Measurements from ENCODE around the gene C10orf62. TPM values are rescaled to one million over a fixed set of nuclear protein-coding genes. Genes with fewer than 3 reads are reported as not detected.
A peak's percentile ranks its signal among the peaks of the same experiment; 100 is the strongest.

The C10orf62 gene
- total and polyA plus RNA-seq, 2 of the 13 experiments (the other 11 are each of a cell fraction or from before 2014, with no cell fraction given): 0.61 to 1.6 TPM

DNA sequence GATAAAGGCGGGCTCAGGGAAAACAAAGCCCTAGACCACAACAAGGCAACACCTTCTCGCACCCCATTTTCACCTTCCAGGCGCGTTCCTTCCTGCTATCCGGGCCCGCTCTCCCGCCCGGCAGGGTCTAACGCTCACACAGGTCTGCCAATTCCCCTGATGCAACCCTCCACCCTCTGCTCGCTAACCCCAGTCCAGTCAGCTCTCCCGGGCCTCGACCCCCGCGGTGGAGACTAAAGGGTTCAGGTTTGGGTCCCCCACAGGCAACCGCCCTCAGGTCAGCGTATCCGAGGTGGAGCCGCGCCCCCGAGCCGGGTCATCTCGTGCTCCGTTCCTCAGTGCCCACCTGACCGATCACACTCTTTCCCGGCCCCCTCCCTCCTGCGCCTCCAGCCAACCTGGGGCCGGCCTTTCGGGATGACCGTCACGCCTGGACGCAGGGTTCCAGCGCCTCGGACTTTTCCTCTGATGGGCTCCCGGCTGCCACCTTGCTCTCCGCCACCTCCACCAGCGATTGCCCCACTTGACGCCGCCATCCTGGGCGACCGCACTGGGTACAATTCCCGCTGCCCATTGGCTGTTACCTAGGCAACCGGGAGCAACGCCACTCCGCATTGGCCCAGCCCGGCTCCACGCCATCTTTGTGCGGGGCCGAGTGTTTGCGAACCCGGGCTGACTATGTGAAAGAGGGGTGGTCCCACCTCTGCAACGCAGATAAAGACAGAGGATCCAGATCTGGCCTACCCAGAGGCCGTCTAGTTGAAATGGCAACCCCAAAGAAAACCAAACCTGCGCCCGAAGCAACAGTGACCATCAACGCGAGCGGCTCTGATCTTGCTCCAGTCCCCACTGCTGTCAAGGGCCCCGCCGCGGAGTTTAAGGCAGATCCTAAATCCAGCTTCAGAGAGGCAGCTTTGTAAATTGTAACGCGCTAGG, 43.7 kb downstream of the C10orf62 start, which contains the start of gene MORN4 (continued):
- TF ChIP-seq, protein P1, sequence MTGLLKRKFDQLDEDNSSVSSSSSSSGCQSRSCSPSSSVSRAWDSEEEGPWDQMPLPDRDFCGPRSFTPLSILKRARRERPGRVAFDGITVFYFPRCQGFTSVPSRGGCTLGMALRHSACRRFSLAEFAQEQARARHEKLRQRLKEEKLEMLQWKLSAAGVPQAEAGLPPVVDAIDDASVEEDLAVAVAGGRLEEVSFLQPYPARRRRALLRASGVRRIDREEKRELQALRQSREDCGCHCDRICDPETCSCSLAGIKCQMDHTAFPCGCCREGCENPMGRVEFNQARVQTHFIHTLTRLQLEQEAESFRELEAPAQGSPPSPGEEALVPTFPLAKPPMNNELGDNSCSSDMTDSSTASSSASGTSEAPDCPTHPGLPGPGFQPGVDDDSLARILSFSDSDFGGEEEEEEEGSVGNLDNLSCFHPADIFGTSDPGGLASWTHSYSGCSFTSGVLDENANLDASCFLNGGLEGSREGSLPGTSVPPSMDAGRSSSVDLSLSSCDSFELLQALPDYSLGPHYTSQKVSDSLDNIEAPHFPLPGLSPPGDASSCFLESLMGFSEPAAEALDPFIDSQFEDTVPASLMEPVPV (CRISPR knock-in tag; IDR thresholded peaks at IDR 0.05): 0 out of 2 replicates have a peak, but pooled peaks have one; percentile 50
- TF ChIP-seq MTF2 (CRISPR knock-in tag; IDR thresholded peaks at IDR 0.05; ENCODE audit: borderline replicate concordance) (0 out of 2 replicates have a peak, but pooled peaks have one; percentile 62), RXRA (CRISPR knock-in tag; IDR thresholded peaks at IDR 0.05) (peak; percentile 44; the same call in 1 of the 2 replicates), MIER2 (CRISPR knock-in tag; IDR thresholded peaks at IDR 0.05) (no peak), ZNF550 (CRISPR knock-in tag; IDR thresholded peaks at IDR 0.05; ENCODE audit: borderline replicate concordance) (no peak), MIER3 (CRISPR knock-in tag; IDR thresholded peaks at IDR 0.05; ENCODE audit: borderline replicate concordance) (peak; percentile 18; the same call in 1 of the 2 replicates), ELF4 (CRISPR knock-in tag; IDR thresholded peaks at IDR 0.05; ENCODE audit: borderline replicate concordance) (no peak), NFKB2 (CRISPR knock-in tag; IDR thresholded peaks at IDR 0.05; ENCODE audit: borderline replicate concordance) (peak; percentile 24; the same call in 1 of the 2 replicates), JUND (CRISPR knock-in tag; IDR thresholded peaks at IDR 0.05) (0 out of 2 replicates have a peak, but pooled peaks have one; percentile 11), DNMT1 (CRISPR knock-in tag; IDR thresholded peaks at IDR 0.05) (no peak), U2AF1 (optimal IDR thresholded peaks at IDR 0.05; ENCODE audit: low read depth, low read length) (no peak)
- TF ChIP-seq, protein P2, sequence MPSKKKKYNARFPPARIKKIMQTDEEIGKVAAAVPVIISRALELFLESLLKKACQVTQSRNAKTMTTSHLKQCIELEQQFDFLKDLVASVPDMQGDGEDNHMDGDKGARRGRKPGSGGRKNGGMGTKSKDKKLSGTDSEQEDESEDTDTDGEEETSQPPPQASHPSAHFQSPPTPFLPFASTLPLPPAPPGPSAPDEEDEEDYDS (CRISPR knock-in tag; IDR thresholded peaks at IDR 0.05): 0 out of 2 replicates have a peak, but pooled peaks have one; percentile 37
- TF ChIP-seq, protein P3, sequence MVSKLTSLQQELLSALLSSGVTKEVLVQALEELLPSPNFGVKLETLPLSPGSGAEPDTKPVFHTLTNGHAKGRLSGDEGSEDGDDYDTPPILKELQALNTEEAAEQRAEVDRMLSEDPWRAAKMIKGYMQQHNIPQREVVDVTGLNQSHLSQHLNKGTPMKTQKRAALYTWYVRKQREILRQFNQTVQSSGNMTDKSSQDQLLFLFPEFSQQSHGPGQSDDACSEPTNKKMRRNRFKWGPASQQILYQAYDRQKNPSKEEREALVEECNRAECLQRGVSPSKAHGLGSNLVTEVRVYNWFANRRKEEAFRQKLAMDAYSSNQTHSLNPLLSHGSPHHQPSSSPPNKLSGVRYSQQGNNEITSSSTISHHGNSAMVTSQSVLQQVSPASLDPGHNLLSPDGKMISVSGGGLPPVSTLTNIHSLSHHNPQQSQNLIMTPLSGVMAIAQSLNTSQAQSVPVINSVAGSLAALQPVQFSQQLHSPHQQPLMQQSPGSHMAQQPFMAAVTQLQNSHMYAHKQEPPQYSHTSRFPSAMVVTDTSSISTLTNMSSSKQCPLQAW (CRISPR knock-in tag; IDR thresholded peaks at IDR 0.05): peak; percentile 80
- TF ChIP-seq, protein P4, sequence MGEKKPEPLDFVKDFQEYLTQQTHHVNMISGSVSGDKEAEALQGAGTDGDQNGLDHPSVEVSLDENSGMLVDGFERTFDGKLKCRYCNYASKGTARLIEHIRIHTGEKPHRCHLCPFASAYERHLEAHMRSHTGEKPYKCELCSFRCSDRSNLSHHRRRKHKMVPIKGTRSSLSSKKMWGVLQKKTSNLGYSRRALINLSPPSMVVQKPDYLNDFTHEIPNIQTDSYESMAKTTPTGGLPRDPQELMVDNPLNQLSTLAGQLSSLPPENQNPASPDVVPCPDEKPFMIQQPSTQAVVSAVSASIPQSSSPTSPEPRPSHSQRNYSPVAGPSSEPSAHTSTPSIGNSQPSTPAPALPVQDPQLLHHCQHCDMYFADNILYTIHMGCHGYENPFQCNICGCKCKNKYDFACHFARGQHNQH (CRISPR knock-in tag; IDR thresholded peaks at IDR 0.05): peak; percentile 5; the same call in 1 of the 2 replicates
- TF ChIP-seq, protein P5, sequence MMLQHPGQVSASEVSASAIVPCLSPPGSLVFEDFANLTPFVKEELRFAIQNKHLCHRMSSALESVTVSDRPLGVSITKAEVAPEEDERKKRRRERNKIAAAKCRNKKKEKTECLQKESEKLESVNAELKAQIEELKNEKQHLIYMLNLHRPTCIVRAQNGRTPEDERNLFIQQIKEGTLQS (CRISPR knock-in tag; IDR thresholded peaks at IDR 0.05): no peak
- TF ChIP-seq, protein P6, sequence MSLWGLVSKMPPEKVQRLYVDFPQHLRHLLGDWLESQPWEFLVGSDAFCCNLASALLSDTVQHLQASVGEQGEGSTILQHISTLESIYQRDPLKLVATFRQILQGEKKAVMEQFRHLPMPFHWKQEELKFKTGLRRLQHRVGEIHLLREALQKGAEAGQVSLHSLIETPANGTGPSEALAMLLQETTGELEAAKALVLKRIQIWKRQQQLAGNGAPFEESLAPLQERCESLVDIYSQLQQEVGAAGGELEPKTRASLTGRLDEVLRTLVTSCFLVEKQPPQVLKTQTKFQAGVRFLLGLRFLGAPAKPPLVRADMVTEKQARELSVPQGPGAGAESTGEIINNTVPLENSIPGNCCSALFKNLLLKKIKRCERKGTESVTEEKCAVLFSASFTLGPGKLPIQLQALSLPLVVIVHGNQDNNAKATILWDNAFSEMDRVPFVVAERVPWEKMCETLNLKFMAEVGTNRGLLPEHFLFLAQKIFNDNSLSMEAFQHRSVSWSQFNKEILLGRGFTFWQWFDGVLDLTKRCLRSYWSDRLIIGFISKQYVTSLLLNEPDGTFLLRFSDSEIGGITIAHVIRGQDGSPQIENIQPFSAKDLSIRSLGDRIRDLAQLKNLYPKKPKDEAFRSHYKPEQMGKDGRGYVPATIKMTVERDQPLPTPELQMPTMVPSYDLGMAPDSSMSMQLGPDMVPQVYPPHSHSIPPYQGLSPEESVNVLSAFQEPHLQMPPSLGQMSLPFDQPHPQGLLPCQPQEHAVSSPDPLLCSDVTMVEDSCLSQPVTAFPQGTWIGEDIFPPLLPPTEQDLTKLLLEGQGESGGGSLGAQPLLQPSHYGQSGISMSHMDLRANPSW (CRISPR knock-in tag; IDR thresholded peaks at IDR 0.05; ENCODE audit: borderline replicate concordance): peak; percentile 32; the same call in 1 of the 2 replicates
- TF ChIP-seq, protein P7, sequence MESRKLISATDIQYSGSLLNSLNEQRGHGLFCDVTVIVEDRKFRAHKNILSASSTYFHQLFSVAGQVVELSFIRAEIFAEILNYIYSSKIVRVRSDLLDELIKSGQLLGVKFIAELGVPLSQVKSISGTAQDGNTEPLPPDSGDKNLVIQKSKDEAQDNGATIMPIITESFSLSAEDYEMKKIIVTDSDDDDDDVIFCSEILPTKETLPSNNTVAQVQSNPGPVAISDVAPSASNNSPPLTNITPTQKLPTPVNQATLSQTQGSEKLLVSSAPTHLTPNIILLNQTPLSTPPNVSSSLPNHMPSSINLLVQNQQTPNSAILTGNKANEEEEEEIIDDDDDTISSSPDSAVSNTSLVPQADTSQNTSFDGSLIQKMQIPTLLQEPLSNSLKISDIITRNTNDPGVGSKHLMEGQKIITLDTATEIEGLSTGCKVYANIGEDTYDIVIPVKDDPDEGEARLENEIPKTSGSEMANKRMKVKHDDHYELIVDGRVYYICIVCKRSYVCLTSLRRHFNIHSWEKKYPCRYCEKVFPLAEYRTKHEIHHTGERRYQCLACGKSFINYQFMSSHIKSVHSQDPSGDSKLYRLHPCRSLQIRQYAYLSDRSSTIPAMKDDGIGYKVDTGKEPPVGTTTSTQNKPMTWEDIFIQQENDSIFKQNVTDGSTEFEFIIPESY (CRISPR knock-in tag; IDR thresholded peaks at IDR 0.05): no peak
